Fibroblast of skin of right quadriceps (primary cell): Measurements from ENCODE around the gene FRMD4A.
"Not testable (repeated sequence)": the region's sequence is repeated elsewhere in the genome, so short reads cannot be mapped to it uniquely, and the experiment has no call there.

Experiments used
- DNase-seq: peaks from one replicate; pipeline ENCODE4 v3.0.0-alpha.2; 2013

FRMD4A gene

DNA sequence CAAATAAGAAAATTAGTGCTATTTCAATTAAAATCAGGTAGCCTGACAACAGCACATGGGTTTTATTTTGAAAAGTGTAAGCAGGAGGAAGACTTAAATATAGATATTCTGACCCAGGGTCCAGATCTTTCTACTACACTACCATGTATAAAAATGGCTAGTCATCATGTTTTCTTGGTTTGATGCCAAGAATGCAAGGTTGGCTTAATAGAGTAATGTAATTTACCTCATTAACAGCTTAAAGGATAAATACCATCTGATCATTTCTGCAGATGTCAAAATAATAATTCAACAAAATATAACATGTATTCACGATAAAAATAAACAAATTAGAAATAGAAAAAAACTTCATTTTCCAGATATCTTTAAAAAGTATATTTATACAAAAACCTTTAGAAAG lies 39.4 kb downstream of the FRMD4A start:
- DNase-seq: no peak

DNA sequence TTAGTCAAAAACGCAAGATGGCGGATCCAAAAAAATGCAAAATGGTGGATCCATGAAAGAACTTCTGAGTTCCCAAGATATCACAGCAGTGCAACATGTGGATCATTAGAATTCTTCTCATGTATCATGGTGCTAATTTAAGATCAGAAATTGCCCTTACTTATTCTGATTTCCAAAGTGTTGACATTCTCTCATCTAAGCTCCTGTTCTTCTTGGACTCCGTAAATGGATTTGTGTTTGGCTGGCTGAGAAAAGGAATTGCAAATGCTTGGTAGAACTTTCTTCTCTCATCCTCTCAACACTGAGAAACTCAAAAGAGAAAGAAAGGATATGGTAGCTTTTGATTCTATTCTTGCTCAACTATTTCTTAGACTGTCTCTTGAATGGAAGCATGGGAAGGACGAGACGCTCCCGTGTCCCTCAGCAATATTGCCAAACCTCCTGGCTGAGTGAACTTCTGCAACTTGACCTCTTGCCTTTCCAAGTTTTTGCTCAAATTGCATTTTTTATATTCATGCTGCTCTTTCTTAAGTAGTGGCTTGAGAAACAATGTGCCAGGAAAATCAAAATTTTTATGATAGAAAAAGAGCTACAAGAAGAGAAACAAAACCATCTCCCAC lies 44.7 kb downstream of the FRMD4A start:
- DNase-seq: no peak

DNA sequence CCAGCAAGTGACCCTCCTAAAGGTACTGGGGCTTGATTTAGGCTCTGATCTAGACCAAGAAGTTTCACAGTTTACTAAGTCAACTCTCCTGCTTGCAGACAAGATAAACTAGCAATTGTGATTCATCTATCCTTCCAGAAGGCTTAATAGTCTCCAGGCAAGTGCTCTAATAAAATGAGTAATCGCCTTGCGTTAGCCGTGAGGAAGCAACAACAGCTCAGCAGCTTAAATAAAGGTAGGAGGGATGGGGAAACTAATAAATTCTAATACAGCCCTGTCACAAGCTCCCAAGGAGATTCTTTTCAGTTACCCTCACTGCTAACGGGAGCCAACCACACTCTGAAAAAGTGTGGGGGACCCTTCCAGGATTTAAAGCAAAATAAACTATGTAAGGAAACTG lies 48.4 kb downstream of the FRMD4A start:
- DNase-seq: peak; percentile 5

DNA sequence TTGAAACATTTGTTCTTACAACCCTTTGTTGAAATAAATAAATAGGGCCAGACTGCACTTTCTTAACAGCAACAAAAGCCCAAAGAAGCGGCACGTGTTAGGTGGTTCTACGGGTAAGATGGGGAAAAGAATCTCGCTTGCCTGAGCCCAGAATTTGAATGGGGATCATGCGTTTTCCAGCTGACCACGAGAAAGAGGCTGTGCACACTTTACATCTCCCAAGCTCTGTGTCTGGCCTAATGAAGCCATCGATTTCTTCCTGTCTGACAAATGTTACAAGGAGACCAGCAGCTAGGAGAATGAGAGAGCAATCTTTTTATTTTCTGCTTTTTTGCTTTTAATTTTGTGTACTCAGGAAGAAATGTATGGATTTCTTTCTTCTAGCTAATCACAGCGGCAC lies 52.2 kb downstream of the FRMD4A start:
- no peak for DNase-seq

DNA sequence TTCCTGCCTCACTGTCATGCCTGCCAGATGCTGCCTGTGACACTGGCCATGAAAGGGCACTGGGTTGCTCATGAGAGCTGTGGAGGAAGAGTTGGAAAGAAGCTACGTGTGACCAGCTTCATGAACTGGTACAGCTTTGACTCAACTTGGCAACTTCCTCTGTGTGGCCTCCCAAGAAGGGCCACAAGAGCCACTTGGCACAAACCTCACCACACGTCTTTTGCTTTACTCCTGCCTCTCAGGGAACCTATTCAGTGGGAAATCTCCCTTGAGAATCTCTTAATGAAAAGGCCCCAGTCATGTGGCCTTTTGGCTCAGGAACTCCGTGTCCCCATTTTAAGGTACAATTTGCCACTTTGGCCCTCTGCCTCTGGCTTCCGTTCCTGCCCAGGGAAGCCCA lies 54.5 kb downstream of the FRMD4A start:
- no peak for DNase-seq

DNA sequence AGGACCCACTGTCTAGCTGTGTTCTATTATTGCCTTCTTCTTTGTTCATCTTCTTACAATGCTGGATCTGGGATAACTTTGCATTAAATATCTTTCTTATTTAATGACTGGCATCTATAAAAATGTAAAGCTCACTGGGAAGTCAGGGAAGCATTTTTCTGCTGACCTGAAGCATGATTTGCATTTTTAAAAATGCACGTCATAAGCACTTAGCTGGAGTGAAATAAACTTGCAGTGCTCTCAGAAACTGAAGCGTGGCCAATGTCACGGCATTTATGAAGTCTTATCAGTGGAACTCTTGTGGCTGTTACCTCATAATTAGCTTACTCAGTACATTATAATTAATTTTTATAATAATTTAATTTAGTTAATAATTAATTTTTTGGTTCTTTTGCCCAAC lies 59.1 kb downstream of the FRMD4A start:
- DNase-seq: no peak

DNA sequence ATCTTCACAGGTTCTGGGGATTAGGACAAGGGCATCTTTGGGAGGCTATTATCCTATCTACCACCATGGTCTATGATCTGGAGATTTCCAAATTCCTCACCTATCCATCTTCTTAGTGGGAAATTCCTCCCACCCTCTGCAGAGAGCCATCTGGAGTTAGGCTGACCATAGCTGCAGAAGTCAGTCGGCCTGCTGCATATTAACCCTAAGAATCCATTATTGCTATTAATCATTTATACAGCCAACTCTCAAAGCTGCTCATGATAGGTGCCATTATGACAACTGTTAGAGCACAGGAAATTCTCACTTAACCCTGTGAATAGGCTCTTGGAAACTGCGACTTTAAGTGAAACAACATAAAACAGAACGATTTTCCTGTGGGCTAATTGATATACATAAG lies 60.4 kb downstream of the FRMD4A start:
- DNase-seq: no peak

DNA sequence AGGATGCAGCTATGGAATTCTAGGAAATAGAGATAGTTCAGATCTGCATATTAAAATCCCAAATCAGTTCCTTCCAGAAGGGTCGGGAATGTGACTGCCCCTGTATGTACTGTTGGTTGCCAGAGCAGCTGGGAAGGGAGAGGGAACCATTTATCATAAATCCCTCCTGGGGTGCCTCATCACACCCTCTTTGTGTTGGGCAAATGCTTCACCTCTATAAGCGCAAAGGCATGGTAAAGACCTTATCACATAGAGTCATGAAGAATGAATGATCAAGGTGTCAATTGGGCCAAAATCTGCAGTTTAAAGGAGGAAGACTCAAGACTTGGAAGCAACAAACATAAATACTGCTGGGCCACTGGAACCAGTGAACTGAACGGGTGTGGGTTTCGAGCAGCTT lies 65.0 kb downstream of the FRMD4A start:
- no peak for DNase-seq

DNA sequence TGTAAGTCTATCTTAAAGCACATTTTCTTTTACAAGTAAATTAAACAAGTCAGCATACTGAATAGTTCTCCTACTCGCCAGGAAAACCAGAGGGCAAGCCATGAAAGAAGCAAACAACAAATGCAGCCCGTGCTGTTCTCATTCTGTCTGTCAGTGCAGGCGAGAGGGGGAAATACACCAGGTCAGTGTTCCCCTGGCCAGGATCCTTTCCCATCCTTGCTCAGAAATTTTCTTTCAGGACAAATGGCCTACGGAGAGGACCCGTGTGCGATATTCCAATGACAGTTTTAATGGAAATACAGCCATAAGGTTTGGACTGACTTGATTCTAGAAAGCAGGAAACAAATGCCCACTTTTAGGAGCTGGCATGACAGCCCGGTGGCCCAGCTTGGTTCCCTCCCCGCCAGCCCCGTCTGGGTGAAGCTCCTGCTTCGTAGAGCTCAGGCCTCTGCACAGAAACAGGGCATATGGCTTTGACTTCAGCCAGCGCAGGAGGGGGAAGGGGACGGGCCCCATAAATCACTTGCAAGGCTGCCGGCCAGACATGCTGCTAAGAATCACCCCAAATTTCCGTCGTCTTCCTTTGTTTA lies 67.8 kb downstream of the FRMD4A start:
- DNase-seq: no peak

DNA sequence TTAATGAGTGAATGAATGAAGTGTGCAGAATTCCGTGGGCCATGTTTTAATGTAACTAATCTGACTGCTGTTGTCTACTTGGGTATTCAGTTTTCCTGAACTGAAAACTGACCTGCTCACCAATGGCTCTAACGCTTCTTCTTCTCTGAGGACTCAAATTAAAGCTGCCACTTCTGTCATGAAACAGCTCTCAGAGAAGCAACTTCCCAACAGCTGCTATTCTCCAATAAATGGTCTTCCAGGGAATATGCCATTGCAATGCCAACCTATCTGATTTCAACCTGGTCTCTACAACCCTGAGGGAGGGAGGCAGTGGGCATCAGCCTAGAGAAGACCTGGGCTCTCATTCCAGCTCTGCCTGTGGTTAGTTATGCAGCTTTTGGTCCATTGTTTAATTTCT lies 69.4 kb downstream of the FRMD4A start:
- no peak for DNase-seq

DNA sequence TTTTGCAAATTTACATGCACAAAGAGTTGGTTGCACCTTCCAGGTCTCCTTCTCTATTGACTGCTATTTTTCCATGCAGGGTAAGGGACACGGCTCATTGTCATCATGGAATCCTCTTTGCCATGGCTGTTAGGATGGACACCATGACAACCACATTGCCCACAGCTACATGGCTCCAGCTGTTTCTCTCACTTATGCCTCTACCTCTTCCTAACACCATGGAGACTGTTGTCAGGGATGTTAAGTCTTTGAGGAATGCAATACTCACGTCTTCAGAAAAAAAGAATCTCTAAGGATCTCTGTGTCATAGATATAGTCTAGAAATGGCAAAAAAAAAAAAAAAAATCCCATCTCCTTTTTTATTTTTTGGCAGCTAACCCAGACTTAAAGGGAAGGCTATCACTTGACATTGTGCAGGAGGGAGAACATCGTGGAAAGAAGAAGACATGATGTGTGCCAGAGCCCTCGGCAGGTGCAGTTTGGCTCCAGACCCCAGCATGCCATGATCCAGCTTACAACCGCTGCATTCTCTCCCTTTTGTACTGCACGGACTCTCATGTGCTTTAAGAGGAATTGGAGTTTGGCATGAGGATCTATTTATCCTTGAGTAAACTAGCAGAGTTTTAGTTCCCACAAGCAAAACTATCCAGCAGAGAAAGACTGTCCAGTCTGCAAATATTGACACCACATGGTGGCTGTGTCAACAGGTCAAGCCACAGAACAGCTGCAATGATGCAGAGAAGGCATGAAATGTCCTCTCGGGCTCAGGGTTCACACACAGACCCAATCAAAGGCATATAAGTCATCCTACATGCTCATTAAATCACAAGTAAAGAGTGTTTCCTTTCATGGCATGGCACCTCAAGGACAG lies 70.8 kb downstream of the FRMD4A start:
- DNase-seq: no peak

DNA sequence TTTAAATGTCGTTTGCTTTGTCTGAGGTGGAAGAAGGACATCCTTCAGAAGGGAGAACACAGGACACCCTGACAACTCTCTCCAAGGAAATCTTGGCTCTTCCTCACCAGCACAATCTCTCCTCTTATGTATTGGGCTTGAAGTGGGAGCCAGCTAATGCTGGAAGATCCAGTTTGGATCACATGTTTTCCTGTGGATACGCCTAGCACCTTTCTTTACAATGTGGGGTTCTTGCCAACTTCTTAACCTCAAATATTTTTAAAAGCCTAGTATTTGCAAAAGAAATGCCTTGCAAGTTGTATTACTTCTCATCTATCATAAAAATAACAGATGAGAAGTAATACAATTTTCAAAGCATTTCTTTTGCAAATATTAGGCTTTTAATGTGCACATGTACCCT lies 76.4 kb downstream of the FRMD4A start:
- DNase-seq: peak; percentile 7

DNA sequence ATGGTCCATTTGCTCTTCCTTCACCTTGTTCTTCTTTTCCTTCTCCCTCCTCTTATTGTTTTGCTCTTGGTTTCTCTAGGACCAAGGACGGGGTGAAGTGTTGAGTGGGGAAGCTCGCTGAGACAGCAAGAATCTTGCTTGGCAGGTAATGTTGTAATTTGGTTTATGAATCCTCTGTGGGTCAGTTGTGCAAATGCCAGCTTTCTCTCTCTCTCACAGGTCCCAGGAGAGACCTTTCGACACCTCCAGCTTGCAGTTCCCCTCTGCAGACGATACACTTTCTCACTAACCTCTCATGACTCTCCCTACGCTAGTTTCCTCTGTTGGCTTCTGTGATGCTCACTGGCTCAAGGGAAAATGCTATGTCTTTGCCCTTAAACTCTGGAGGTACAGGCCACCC lies 77.0 kb downstream of the FRMD4A start:
- DNase-seq: no peak

DNA sequence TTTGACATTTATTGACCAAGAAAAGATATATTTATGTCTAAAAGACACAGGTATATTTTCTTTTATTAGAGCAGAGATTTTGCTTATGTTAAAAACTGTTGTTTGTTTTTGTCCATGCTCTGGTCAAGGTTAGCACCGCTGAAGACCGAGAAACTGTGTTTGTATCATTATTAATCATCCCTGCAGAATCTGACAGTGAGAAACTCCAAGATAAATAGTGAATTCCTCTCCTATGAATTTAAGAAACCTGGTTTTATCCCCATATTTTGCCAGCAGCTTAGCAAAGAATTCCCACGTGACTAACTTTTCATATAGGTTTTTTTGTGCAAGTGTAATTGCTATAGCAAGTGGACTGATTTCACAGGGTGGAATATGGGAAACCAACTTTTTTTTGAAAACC lies 77.6 kb downstream of the FRMD4A start:
- DNase-seq: no peak

DNA sequence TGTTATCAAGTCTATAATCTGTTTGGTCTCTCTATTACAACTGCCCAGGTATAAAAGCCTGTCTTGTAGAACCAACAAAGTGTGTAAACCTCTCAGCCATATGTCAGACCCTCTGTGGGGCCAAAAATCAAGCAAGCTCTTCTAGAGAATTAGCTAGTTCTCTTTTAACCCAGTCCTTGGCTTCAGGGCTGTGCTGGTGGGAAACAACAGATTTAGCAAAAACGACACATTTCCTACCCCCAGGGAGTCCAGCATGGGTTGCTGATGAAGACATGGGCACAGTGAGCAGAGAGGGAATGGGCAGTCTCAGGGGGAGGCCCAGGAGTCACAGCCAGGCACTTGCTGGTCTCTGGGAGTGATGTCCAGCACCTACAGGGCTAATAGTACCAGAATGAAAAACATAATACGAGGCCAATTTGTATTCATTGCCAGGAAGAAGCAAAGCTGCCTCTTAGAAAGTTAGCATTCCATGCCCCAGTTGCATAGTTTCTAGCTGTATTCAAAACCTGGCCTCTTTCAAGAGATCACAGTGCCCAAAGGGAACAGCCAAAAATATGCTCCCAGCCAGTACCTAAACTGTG lies 80.1 kb downstream of the FRMD4A start:
- no peak for DNase-seq

DNA sequence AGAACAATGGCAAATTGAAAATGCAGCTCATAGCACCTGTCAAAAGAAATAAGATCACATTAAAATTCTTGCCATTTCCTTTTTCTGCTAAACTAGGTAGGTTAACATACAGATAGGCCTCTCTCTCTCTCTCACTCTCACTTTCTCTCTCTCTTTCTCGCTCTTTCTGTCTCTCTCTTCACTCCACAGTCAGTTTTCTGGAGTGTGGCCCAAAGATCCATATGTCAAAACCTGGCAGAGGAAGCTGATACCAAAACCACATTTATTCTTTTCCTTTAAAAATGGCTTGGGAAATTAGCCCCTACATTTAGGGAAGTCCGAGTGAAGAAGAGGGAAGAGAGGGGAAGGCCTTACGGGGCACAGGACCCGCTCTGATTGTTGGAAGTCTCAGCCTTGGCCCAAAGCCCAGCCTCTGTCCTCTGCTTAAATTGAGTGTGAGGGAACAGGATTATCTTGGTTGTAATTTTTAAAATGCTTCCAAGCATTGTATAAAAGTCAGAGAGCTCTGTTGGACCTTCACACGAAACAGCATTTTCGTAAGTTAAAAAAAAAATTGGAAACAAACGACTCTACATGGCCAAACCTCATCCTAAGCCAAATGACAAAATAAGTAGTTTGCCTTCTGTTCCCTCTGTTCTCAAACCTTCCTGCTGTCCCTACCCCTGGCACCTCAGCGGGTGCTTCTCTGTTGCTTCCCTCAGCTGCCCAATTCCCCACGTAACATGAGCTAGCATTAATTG lies 83.2 kb downstream of the FRMD4A start:
- DNase-seq: no peak

DNA sequence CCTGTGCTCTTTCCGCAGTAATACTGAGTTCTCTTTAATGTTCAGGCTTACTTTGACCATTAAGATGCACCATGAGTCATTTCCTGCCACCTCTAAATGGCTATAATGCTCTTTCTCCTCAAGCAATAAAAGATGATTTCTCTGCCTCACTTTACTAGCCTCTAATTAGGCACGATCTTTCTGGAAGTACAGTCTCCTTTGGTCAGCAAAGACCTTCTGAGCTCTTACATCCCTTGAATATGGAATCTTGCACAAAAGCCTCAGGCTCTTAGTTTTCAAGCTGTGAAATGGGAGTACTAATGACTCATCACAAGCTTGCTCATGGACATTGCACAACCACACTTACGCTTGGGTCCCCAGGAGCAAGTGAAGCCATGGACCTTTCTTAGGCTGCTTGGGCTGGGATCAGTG lies 85.9 kb downstream of the FRMD4A start:
- peak; percentile 17 for DNase-seq

DNA sequence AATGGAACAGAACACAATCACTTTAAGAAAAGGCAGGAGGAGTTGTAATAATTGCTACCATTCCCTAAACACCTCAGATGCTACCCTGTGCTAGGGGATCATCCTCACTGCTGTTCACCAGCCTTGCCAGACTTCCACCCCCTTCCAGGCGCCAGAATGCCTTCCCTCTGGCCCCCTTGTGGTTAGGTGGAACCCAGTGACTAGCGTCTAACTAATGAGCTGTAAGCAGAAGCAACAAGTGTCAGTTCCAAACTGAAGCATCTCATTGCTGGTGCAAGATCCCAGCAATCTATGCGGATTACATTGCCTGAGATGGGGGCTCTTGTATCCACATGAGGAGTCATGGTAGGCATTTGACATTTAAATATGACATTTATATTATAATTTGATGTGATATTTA lies 86.6 kb downstream of the FRMD4A start:
- peak; percentile 11 for DNase-seq

DNA sequence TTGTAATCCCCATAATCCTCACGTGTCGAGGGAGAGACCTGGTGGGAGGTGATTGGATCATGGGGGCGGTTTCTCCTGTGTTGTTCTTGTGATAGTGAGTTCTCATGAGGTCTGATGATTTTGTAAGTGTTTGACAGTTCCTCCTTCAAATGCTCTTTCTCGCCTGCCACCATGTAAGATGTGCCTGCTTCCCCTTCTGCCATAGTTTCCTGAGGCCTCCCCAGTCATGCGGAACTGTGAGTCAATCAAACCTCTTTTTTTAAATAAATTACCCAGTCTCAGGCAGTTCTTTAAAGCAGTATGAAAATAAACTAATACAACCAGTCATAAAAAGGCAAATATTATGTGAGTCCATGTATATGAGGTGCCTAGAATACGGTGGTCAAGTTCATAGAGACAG lies 87.5 kb downstream of the FRMD4A start:
- DNase-seq: no peak

DNA sequence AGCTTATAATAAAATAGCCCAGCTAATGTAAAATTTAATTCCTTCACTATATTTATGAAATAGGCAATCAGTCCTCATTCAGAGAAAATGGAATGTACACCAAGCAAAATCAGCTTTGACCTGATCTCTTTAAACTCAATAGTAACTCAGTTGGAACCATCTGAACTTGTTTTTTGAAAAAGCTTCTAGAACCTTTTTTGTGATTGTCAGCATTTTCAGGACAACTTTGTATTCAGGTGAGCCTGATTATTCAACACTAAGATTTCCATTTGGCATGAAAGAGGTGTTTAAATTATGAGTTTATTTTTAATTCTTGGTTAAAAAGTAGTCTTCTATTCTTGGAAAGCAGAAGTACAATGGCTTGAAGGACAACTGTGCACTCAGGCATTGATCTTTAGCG lies 89.5 kb downstream of the FRMD4A start:
- no peak for DNase-seq

DNA sequence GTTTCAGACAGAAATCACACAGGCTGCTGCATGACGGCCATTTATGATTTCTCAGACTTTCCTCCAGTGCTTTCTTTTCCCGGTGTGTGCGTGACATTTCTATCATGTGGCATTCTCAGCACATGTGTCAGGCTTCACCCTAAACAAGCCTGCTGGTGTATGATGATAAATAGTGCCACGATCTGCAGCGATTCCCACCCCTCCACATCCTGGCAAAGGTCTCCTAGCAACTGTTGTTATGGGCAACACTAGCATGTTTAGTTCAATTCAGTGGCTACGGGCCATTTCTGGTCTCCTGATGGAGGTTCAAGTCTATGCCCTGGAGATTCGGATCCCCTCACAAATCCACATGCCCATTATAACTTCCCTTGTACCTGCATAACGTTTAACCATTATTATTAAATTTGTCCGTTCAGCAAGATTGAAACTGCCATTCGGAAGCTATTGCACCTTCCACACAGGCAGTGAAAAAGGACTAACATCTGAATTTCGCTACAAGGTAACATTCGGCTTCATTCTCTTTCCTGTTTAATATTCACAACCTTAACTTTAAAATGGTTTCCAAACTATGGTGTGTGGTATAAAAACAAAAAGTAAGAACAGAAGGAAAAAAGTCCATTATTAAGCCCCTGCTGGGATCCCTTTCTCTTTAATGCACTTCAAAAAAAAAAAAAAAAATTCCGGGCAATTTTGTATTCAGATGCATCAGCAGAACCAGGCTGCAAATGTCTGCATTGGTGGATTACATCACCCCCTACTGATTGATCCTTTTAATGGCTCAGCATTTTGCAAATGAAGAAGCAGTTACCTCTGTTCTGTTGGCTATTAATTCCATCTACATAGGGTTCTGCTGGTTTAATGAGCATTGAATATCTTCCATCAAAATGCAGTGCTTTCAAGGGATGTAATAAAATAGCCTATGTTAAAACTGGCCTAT lies 90.2 kb downstream of the FRMD4A start:
- peak; percentile 11 for DNase-seq

DNA sequence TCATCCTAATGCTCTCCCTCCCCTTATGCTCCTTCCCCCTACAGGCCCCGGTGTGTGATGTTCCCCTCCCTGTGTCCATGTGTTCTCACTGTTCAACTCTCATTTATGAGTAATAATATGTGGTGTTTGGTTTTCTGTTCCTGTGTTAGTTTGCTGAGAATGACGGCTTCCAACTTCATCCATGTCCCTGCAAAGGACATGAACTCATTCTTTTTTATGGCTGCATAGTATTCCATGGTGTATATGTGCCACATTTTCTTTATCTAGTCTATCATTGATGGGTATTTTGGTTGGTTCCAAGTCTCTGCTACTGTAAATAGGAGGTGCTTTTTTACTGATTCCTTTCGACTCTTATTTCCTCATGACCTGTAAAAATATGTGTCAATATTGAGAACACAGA lies 92.1 kb downstream of the FRMD4A start:
- not testable (repeated sequence) for DNase-seq
